HepG2 (cell line): ENCODE measurements around the gene SOS2. TPM values are rescaled to one million over a fixed set of nuclear protein-coding genes. Genes with fewer than 3 reads are reported as not detected.

ENCODE experiments used
- ATAC-seq: fragments of 200-7000 bp; cut with Tn5 transposase; 3 replicates; pipeline ENCODE4 v1.9.1; 2020; ENCODE audit warnings: mild to moderate bottlenecking, moderate library complexity
- BruUV-seq: library from RNA; stranded (reverse); fragments of 400-500 nt; replicated peaks from 2 replicates; lab custom pipeline; 2021; lab: Mats Ljungman, UMichigan
- CTCF ChIA-PET: fragments of 300-600 bp; formaldehyde crosslinking; extraction: SDS; loops from one replicate; lab custom pipeline; 2021; ENCODE audit warnings: low total read pairs, inconsistent platforms, low intra/inter-chr PET ratio; lab: Yijun Ruan, JAX
- POLR2A ChIA-PET: fragments of 350-600 bp; sonication (Branson Sonifier 250); formaldehyde crosslinking; loops from one replicate; lab custom pipeline; 2020; ENCODE audit warnings: antibody characterized with exemption, inconsistent platforms; lab: Yijun Ruan, JAX
- DNase-seq: peaks from one replicate; pipeline ENCODE4 v3.0.0-alpha.2; 2015; ENCODE audit warnings: low spot score
- FAIRE-seq: peaks from 3 replicates; lab custom pipeline; 2011; peaks lifted over from hg19 to GRCh38; lab: Jason Lieb, UNC
- H2AFZ ChIP-seq: one replicate; pipeline ENCODE4 v1.6.1; 2011; ENCODE audit warnings: low read length, inconsistent platforms
- H3K27ac ChIP-seq: fragments of 300-600 bp; 3 replicates; pipeline ENCODE4 v1.8.0; 2011; ENCODE audit warnings: mixed run types, mild to moderate bottlenecking, mixed read lengths, low read length, inconsistent platforms; ENCODE audit not compliant: insufficient read depth; ENCODE audit errors: extremely low read length
- H3K27me3 ChIP-seq, 2 experiments: fragments of 200-600 bp in 1 of 2; 2 replicates in 1 of 2; 3 replicates in 1 of 2; pipeline versions ENCODE4 v1.6.0 to v1.8.0; 2011; ENCODE audit warnings: low read length in 2 of 2, mild to moderate bottlenecking in 2 of 2, moderate library complexity in 2 of 2, inconsistent platforms in 1 of 2; ENCODE audit not compliant: insufficient read depth in 2 of 2, control insufficient read depth in 1 of 2
- H3K36me3 ChIP-seq, 2 experiments: fragments of 200-600 bp in 1 of 2; replicated peaks in 1 of 2; 2 replicates in 1 of 2; 3 replicates in 1 of 2; pipeline versions ENCODE4 v1.5.1 to v1.8.0; 2011; ENCODE audit warnings: low read length in 2 of 2, inconsistent platforms in 1 of 2; ENCODE audit not compliant: insufficient read depth in 2 of 2, control insufficient read depth in 1 of 2
- H3K4me1 ChIP-seq: 2 replicates; pipeline ENCODE4 v1.5.1; 2012; ENCODE audit warnings: low read length, inconsistent platforms; ENCODE audit not compliant: insufficient read depth
- H3K4me2 ChIP-seq: 2 replicates; pipeline ENCODE4 v1.6.0; 2011; ENCODE audit warnings: low read depth, low read length, inconsistent platforms
- H3K4me3 ChIP-seq, 3 experiments: fragments of 200-600 bp in 1 of 3; sonication (generic), shearing (Covaris generic) in 1 of 3; replicated peaks in 1 of 3; 2 replicates each; pipeline ENCODE4 v1.5.1; 2011 to 2016; ENCODE audit warnings: low read length in 3 of 3, inconsistent platforms in 2 of 3, low read depth in 2 of 3, mild to moderate bottlenecking in 2 of 3, control low read depth in 1 of 3, mixed read lengths in 1 of 3; ENCODE audit not compliant: insufficient read depth in 1 of 3
- H3K79me2 ChIP-seq: one replicate; pipeline ENCODE4 v1.6.1; 2011; ENCODE audit warnings: low read length, inconsistent platforms; ENCODE audit not compliant: insufficient read depth
- H3K9ac ChIP-seq: 2 replicates; pipeline ENCODE4 v1.6.0; 2011; ENCODE audit warnings: mild to moderate bottlenecking, low read depth, low read length, inconsistent platforms; ENCODE audit not compliant: insufficient read depth
- H3K9me3 ChIP-seq: 2 replicates; pipeline ENCODE4 v1.5.1; 2012; ENCODE audit warnings: mild to moderate bottlenecking, low read length
- H4K20me1 ChIP-seq: 2 replicates; pipeline ENCODE4 v1.6.0; 2011; ENCODE audit warnings: inconsistent platforms, mild to moderate bottlenecking, low read length, moderate library complexity; ENCODE audit not compliant: insufficient read depth
- GZF1 ChIP-seq: sonication (generic); formaldehyde crosslinking; IDR thresholded peaks from 2 replicates; pipeline ENCODE4 v1.5.1; 2020; ENCODE audit warnings: mild to moderate bottlenecking, missing genetic modification reagents
- HNF4A ChIP-seq: sonication (generic); formaldehyde crosslinking; IDR thresholded peaks from 2 replicates; pipeline ENCODE4 v1.4.0; 2020; ENCODE audit warnings: missing genetic modification reagents
- SAP130 ChIP-seq: IDR thresholded peaks from 2 replicates; pipeline ENCODE4 v1.6.1; 2016; ENCODE audit warnings: low read depth
- STAG1 ChIP-seq: sonication (generic); formaldehyde crosslinking; IDR thresholded peaks from 2 replicates; pipeline ENCODE4 v1.4.0; 2020; ENCODE audit warnings: missing genetic modification reagents
- TGIF2 ChIP-seq: IDR thresholded peaks from 2 replicates; pipeline ENCODE4 v1.6.1; 2016; ENCODE audit warnings: control low read depth, missing compliant biosample characterization
- ZMYM3 ChIP-seq: sonication (generic); formaldehyde crosslinking; IDR thresholded peaks from 2 replicates; pipeline ENCODE4 v1.5.1; 2020; ENCODE audit warnings: mild to moderate bottlenecking, missing genetic modification reagents
- ZNF263 ChIP-seq: sonication (generic); formaldehyde crosslinking; IDR thresholded peaks from 2 replicates; pipeline ENCODE4 v1.4.0; 2020; ENCODE audit warnings: missing genetic modification reagents
- ZNF292 ChIP-seq: sonication (generic); formaldehyde crosslinking; IDR thresholded peaks from 2 replicates; pipeline ENCODE4 v1.8.1; 2022; ENCODE audit warnings: mild to moderate bottlenecking, low read depth, missing genetic modification reagents, borderline replicate concordance
- ZNF317 ChIP-seq: sonication (generic); formaldehyde crosslinking; IDR thresholded peaks from 2 replicates; pipeline ENCODE4 v1.5.0; 2020; ENCODE audit warnings: mild to moderate bottlenecking, missing genetic modification reagents
- ZNF670 ChIP-seq: sonication (generic); formaldehyde crosslinking; IDR thresholded peaks from 2 replicates; pipeline ENCODE4 v1.8.0; 2022; ENCODE audit warnings: mild to moderate bottlenecking, missing genetic modification reagents, borderline replicate concordance
- WGBS: methylation state at CpG from one replicate; pipeline ENCODE4 v1.1.6; 2017; ENCODE audit warnings: low lambda C conversion rate; 5-methylcytosine and 5-hydroxymethylcytosine counted together
- in situ Hi-C: cut with HindIII; loops from 2 replicates; pipeline ENCODE4 v1.10.0; 2017; ENCODE audit warnings: low pct_unique_long_range_greater_than_20kb; ENCODE audit not compliant: extremely low pct_ligation_motif_present
- intact Hi-C: fragments of 100-400 bp; cut with micrococcal nuclease; formaldehyde crosslinking; loops from one replicate; pipeline ENCODE4 v1.10.0; 2022; ENCODE audit not compliant: unreplicated experiment
- polyA plus RNA-seq, 8 experiments: library from polyadenylated mRNA; depleted of rRNA in 3 of 8; stranded (reverse) in 7 of 8; unstranded in 1 of 8; fragments of >200 nt; fragmentation: Illumina TruSeq in 4 of 8; extraction: Trizol in 4 of 8; gene quantifications; 2 replicates each; pipeline versions ENCODE4 v1.2.1 to v1.2.3, GENCODE V29; 2011 to 2016; ENCODE audit warnings: low read depth in 4 of 8, missing spikeins in 1 of 8, mixed read lengths in 1 of 8; ENCODE audit not compliant: insufficient read depth in 1 of 8
- total RNA-seq, 5 experiments: library from RNA; depleted of rRNA; stranded (reverse); fragments of >200 nt; fragmentation: Illumina TruSeq; extraction: Trizol; gene quantifications; 2 replicates each; pipeline ENCODE4 v1.2.3, GENCODE V29; 2016; ENCODE audit warnings: low read depth in 1 of 5

Gene SOS2
- total and polyA plus RNA-seq, 2 of the 13 experiments (the other 11 are each of a cell fraction or from before 2014, with no cell fraction given) = 9.3 to 12.1 TPM

DNA sequence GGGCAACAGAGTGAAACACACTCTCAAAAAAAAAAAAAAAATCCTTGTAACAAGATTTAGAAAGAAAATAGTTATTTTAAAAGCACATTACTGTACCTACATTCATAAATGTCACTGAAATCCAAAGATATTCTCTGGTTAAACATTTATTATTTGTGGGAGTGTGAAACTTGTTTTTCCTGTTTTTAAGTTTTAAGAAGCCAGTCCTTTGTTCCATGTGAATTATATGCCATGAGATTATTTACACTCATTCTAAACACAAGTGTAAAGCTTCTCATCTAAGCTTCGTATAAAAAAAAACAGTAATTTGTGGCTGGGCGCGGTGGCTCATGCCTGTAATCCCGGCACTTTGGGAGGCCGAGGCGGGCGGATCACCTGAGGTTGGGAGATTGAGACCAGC, 130.0 kb downstream of the SOS2 start:
- no TSS peak for BruUV-seq
- in situ Hi-C loops = no loop called here
- Histone ChIP-seq H3K4me2 (no peak overlapping the region), H4K20me1 (no peaks in the 10 kb centered on the region), H3K9me3 (no peaks in the 10 kb centered on the region), H3K27ac (no peak overlapping the region), H3K4me1 (peaks cover 25% of the 10 kb centered on the region), H3K27me3 (no peaks in the 10 kb centered on the region), H3K36me3 (no peaks in the 10 kb centered on the region), H3K9ac (no peak overlapping the region), H3K79me2 (no peaks in the 10 kb centered on the region), H2AFZ (no peak overlapping the region), H3K4me3 (no peak overlapping the region)
- ATAC-seq = no peak
- ChIA-PET POLR2A (interaction anchor here (0.6 kb wide), 1 partner anchor 234 kb away, joined by 3 read pairs; no protein-coding TSS in a partner anchor), CTCF (no interaction called here)
- WGBS = 97% methylated on average over 7 of the region's 7 CpGs
- intact Hi-C loops = loop anchor here (10.0 kb wide), 1 partner anchor 57 kb away; no protein-coding TSS in a partner anchor
- FAIRE-seq = no peak
- TF ChIP-seq GZF1 (CRISPR knock-in tag) (no peak), ZNF670 (CRISPR knock-in tag) (no peak)
- DNase-seq = no peak

DNA sequence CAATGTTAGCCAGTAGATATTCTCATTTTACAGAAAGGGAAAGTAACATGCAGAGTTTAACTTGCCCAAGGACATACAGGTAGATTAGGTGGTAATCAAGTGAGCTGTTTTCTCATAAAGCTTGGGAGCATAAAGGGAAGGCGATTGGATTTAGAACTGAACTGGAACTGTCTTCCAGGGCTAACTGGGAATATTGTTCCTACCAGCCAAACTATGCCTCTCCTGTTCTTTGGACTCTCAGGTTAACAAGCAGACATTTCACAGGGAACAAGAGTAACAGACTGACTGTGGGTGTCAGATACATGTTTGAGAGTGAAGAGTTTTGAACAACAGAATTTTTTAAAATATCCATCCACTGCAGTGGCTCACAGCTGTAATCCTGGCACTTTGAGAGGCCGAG, 130.6 kb downstream of the SOS2 start:
- H2AFZ ChIP-seq = no peak overlapping the region

More for the DNA sequence above, 130.6 kb downstream of the SOS2 start:
- intact Hi-C loops = loop anchor here (10.0 kb wide), 1 partner anchor 56 kb away; no protein-coding TSS in a partner anchor
- TF ChIP-seq ZMYM3 (CRISPR knock-in tag) = peak; percentile 10; the same call in 1 of the 2 replicates
- peak; percentile 92 for TF ChIP-seq ZNF317 (CRISPR knock-in tag)
- no peak for TF ChIP-seq TGIF2 (CRISPR knock-in tag)
- TF ChIP-seq ZNF292 (CRISPR knock-in tag) = peak; percentile 36; the same call in 1 of the 2 replicates
- TF ChIP-seq HNF4A (CRISPR knock-in tag) = peak; percentile 51; the same call in 1 of the 2 replicates
- TF ChIP-seq SAP130 (CRISPR knock-in tag) = 0 out of 2 replicates have a peak, but pooled peaks have one; percentile 8
- no peak for TF ChIP-seq ZNF263 (CRISPR knock-in tag)
- peak; percentile 11; the same call in 1 of the 2 replicates for TF ChIP-seq STAG1 (CRISPR knock-in tag)
- ChIA-PET CTCF (no interaction called here), POLR2A (no interaction called here)
- no peaks in the 10 kb centered on the region for H4K20me1 ChIP-seq
- H3K9ac ChIP-seq = no peak overlapping the region
- H3K79me2 ChIP-seq = no peaks in the 10 kb centered on the region
- no TSS peak for BruUV-seq
- H3K27me3 ChIP-seq = no peaks in the 10 kb centered on the region
- peak; percentile 67 for ATAC-seq
- peak; percentile 5 for DNase-seq
- in situ Hi-C loops = no loop called here
- WGBS = 72% methylated on average over 2 of the region's 2 CpGs
- H3K27ac ChIP-seq = no peak overlapping the region
- H3K36me3 ChIP-seq = no peaks in the 10 kb centered on the region
- no peaks in the 10 kb centered on the region for H3K9me3 ChIP-seq
- peak; percentile 4 for FAIRE-seq
- no peak overlapping the region for H3K4me3 ChIP-seq
- peaks cover 25% of the 10 kb centered on the region for H3K4me1 ChIP-seq
- H3K4me2 ChIP-seq = 0 out of 2 replicates have a peak overlapping the region, but pooled peaks have one; percentile 2
